ENCODE results near the gene CATSPERD. TPM values are rescaled to one million over a fixed set of nuclear protein-coding genes. Genes with fewer than 3 reads are reported as not detected.

The CATSPERD gene
- polyA plus RNA-seq, 2 of the 4 experiments (the other 2 are of a cell fraction): 0.03 TPM; not detected in 1

DNA sequence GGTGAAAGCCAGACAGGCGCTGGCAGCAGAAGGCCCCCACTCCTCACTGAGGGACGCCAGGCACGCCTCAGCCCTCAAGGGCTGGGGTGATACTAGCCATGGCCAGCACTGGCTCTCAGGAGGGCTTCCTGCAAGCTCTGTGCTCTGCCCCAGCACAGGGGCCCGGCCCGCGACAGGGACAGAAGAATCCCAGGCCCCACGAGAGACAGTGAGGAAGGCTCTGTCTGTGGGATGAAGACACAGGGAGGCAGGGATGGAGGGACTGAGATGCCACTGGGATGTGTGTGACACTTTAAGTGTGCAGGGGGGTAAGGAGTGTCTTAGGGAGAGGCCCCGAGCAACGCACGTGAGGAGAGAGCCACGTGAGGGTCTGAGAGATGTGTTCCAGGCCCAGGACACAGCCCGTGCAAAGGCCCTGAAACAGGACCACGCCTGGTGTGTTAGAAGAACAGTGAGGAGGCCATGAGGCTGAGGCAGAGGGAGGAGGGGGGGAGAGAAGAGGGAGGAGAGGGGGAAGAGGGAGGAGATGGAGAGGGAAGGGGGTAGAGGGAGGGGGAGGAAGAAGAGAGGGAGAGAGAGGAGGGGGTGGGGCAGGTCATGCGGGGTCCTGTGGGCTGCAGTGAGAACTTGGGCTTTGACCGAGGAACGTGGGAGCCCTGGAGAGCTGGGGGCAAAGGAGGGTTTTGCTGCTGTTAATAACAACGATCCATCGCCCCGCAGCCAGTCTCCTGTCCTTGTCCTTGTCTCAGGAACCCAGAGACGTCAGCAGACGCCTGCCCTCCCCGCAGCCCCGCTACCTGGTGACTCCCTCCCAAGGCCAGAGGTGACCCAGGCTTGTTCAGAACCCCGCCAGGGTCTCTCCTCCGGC lies 23.2 kb upstream of the CATSPERD start:
- 85% methylated on average over 21 of the region's 25 CpGs for WGBS (ENCODE audit: missing lambda C conversion rate)
- no peak for TF ChIP-seq JUNB (IDR thresholded peaks at IDR 0.05)
- peaks cover 7% of the 10 kb centered on the region; the same call in 2 of the 3 replicates for H3K4me1 ChIP-seq
- ChIA-PET POLR2A (interaction anchor here (1.3 kb wide), 1 partner anchor 8 kb away, joined by 3 read pairs; no protein-coding TSS in a partner anchor), CTCF (interaction anchor here (0.7 kb wide), 1 partner anchor 8 kb away, joined by 3 read pairs; no protein-coding TSS in a partner anchor)
- no peak overlapping the region for H3K4me2 ChIP-seq
- H3K4me3 ChIP-seq: no peak overlapping the region
- no peak for FAIRE-seq
- no peaks in the 10 kb centered on the region for H3K9me3 ChIP-seq
- no peak overlapping the region for H3K27ac ChIP-seq
- no peak for DNase-seq (ENCODE audit: low read depth in 1 of 2, low spot score in 1 of 2)
- ATAC-seq: peak in 1 of 2 experiments; percentile 2; a peak in 2 of 6 replicates

DNA sequence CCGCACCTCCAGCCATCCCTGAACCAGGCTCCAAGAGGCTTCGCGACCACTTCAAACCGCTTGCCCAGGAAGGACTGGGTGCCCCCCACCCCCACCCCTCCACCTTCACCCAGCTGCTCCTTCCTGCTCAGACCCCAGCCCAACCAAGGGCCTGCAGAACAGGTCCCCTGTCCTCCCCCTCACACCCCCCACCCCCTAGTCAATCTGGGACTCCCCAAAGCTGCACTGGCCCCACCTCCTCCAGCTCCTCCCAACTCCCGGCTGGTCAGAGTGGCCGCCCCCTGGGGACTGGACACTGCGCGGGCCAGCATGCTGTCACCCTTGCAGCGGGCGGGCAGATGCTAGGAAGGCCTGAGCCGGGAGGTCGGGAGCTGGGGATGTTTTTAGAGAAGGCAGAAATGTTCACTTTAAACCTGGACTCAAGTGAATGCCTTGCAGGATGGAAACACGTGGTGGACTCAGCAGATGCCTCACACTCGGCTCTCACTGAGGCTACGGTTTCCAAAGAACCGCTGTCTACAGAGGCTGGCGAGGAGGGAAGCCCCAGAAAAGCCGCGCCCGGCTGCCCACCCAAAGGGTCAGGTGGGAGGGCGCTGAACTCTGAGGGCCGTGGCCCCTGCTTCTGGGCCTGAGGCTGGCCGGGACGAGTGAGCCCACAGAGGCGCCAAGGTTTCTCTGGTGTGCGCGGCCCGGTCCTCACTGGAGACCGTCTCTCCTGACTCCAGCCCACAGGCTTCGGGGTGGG lies 22.4 kb upstream of the CATSPERD start:
- POLR2A ChIA-PET: interaction anchor here (1.2 to 1.3 kb wide), 2 partner anchors 8 to 10 kb away, joined by 3 read pairs; no protein-coding TSS in a partner anchor
- FAIRE-seq: no peak
- peak; percentile 6 to 7; a peak in 3 of 6 replicates for ATAC-seq
- Histone ChIP-seq H3K4me2 (no peak overlapping the region), H3K4me1 (no peaks in the 10 kb centered on the region), H3K9me3 (no peaks in the 10 kb centered on the region), H3K27ac (no peak overlapping the region), H3K4me3 (no peak overlapping the region)
- CTCF ChIA-PET: interaction anchor here (0.7 to 1.5 kb wide), 2 partner anchors 9 to 13 kb away, joined by 3 to 5 read pairs; no protein-coding TSS in a partner anchor
- 87% methylated on average over 20 of the region's 30 CpGs for WGBS (ENCODE audit: missing lambda C conversion rate)
- TF ChIP-seq SMC3 (IDR thresholded peaks at IDR 0.05) (no peak), KDM1A (IDR thresholded peaks at IDR 0.05; ENCODE audit: low read depth) (no peak), RFX5 (IDR thresholded peaks at IDR 0.05) (no peak), ZFP36 (IDR thresholded peaks at IDR 0.05; ENCODE audit: borderline replicate concordance, partially characterized antibody) (no peak), ZSCAN20 (CRISPR knock-in tag; IDR thresholded peaks at IDR 0.05) (no peak), EP300 (IDR thresholded peaks at IDR 0.05) (no peak), FOSB (CRISPR knock-in tag; IDR thresholded peaks at IDR 0.05) (no peak), GATA3 (IDR thresholded peaks at IDR 0.05; ENCODE audit: borderline replicate concordance) (no peak), TFCP2L1 (CRISPR knock-in tag; IDR thresholded peaks at IDR 0.05) (no peak), FOSL2 (IDR thresholded peaks at IDR 0.05) (no peak), FOSL2 (CRISPR knock-in tag; IDR thresholded peaks at IDR 0.05) (no peak)
- TF ChIP-seq, protein P1, sequence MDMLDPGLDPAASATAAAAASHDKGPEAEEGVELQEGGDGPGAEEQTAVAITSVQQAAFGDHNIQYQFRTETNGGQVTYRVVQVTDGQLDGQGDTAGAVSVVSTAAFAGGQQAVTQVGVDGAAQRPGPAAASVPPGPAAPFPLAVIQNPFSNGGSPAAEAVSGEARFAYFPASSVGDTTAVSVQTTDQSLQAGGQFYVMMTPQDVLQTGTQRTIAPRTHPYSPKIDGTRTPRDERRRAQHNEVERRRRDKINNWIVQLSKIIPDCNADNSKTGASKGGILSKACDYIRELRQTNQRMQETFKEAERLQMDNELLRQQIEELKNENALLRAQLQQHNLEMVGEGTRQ (IDR thresholded peaks at IDR 0.05): no peak
- TF ChIP-seq, protein P2, sequence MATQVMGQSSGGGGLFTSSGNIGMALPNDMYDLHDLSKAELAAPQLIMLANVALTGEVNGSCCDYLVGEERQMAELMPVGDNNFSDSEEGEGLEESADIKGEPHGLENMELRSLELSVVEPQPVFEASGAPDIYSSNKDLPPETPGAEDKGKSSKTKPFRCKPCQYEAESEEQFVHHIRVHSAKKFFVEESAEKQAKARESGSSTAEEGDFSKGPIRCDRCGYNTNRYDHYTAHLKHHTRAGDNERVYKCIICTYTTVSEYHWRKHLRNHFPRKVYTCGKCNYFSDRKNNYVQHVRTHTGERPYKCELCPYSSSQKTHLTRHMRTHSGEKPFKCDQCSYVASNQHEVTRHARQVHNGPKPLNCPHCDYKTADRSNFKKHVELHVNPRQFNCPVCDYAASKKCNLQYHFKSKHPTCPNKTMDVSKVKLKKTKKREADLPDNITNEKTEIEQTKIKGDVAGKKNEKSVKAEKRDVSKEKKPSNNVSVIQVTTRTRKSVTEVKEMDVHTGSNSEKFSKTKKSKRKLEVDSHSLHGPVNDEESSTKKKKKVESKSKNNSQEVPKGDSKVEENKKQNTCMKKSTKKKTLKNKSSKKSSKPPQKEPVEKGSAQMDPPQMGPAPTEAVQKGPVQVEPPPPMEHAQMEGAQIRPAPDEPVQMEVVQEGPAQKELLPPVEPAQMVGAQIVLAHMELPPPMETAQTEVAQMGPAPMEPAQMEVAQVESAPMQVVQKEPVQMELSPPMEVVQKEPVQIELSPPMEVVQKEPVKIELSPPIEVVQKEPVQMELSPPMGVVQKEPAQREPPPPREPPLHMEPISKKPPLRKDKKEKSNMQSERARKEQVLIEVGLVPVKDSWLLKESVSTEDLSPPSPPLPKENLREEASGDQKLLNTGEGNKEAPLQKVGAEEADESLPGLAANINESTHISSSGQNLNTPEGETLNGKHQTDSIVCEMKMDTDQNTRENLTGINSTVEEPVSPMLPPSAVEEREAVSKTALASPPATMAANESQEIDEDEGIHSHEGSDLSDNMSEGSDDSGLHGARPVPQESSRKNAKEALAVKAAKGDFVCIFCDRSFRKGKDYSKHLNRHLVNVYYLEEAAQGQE (IDR thresholded peaks at IDR 0.05): no peak
- DNase-seq (ENCODE audit: low read depth in 1 of 2, low spot score in 1 of 2): no peak

DNA sequence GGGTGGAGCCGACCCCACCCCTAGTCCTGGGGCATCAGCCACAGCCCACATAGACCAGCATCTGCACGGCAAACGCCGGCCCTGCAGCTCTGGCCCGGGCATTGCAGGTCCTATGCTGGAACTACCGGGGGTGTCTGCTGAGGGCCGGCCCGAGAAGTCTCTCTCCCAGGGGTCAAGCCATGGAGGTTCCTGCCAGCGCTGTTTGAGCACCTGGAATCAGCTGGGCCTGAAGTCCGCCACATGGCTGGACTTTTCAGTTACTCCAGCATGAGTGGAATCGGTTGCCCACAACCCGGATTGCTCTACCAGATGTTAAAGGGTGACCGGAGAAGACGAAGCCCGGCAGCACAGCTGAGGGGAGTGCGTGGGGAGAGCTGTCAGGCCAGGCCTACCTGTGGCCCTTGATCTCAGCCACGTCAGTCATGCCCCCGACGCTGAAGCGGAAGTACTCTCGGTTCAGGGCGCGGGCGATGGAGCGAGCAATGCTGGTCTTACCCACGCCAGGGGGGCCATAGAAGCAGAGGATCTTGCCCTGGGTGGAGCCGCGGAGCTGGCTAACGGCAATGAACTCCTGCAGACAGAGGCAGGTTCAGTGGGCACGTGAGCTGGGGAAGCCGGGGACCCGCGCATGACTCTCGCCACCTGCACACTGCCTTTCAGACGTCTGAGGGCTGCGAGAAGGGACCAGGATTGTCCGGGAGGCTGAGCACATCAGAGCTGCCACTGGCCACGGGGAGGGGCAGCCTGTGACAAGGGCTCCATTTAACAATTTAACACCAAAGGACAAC lies 21.6 kb upstream of the CATSPERD start:
- H3K4me1 ChIP-seq: 0 out of 3 replicates have a peak, but pooled peaks cover 3% of the 10 kb centered on the region
- no peak overlapping the region for H3K4me3 ChIP-seq
- 95% methylated on average over 21 of the region's 38 CpGs for WGBS (ENCODE audit: missing lambda C conversion rate)
- no peaks in the 10 kb centered on the region for H3K9me3 ChIP-seq
- no peak overlapping the region for H3K27ac ChIP-seq
- ChIA-PET POLR2A (interaction anchor here (1.2 to 1.3 kb wide), 2 partner anchors 9 to 10 kb away, joined by 3 read pairs; no protein-coding TSS in a partner anchor), CTCF (interaction anchor here (1.5 kb wide), 1 partner anchor 12 kb away, joined by 5 read pairs; no protein-coding TSS in a partner anchor)
- no peak overlapping the region for H3K4me2 ChIP-seq
- ATAC-seq: peak in 1 of 2 experiments; percentile 6; a peak in 2 of 6 replicates
- no peak for FAIRE-seq
- no peak for DNase-seq (ENCODE audit: low read depth in 1 of 2, low spot score in 1 of 2)
- TF ChIP-seq HEYL (CRISPR knock-in tag; IDR thresholded peaks at IDR 0.05) (no peak), BHLHE40 (IDR thresholded peaks at IDR 0.05; ENCODE audit: low read depth, low read length) (no peak), NR3C1 (IDR thresholded peaks at IDR 0.05) (no peak), POLR2AphosphoS2 (conservative IDR thresholded peaks at IDR 0.05; ENCODE audit: low read length) (no peak), CHD2 (IDR thresholded peaks at IDR 0.05; ENCODE audit: low read length, partially characterized antibody) (no peak)
- TF ChIP-seq, protein P2 (IDR thresholded peaks at IDR 0.05): no peak
- TF ChIP-seq, protein P3, sequence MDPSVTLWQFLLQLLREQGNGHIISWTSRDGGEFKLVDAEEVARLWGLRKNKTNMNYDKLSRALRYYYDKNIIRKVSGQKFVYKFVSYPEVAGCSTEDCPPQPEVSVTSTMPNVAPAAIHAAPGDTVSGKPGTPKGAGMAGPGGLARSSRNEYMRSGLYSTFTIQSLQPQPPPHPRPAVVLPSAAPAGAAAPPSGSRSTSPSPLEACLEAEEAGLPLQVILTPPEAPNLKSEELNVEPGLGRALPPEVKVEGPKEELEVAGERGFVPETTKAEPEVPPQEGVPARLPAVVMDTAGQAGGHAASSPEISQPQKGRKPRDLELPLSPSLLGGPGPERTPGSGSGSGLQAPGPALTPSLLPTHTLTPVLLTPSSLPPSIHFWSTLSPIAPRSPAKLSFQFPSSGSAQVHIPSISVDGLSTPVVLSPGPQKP (IDR thresholded peaks at IDR 0.05; ENCODE audit: low read depth, low read length): no peak

Data from A549 (cell line).